ENCODE results near the gene HECW1. TPM values are rescaled to one million over a fixed set of nuclear protein-coding genes. Genes with fewer than 3 reads are reported as not detected.
"Not testable (repeated sequence)": the region's sequence is repeated elsewhere in the genome, so short reads cannot be mapped to it uniquely, and the experiment has no call there.

HECW1 gene
- total RNA-seq, 1 donor, result under 0.01 TPM

- Histone ChIP-seq H3K9me3 (ENCODE audit: low read depth, low read length) (no peaks in the 10 kb centered on the region), H3K4me3 (ENCODE audit: low read length) (no peak overlapping the region), H3K4me1 (ENCODE audit: insufficient read depth, low read length) (no peaks in the 10 kb centered on the region), H3K27me3 (ENCODE audit: insufficient read depth, low read length) (peaks cover 3% of the 10 kb centered on the region)
Observed at GRCh38 chr7:43199371-43200160, 87.1 kb downstream of the HECW1 start.

GRCh38 chr7:43201912-43202311 lies 89.5 kb downstream of the HECW1 start:
- Histone ChIP-seq H3K9me3 (ENCODE audit: low read depth, low read length) (no peaks in the 10 kb centered on the region), H3K27me3 (ENCODE audit: insufficient read depth, low read length) (peaks cover 3% of the 10 kb centered on the region), H3K4me3 (ENCODE audit: low read length) (no peak overlapping the region), H3K4me1 (ENCODE audit: insufficient read depth, low read length) (no peaks in the 10 kb centered on the region)

- Histone ChIP-seq H3K4me3 (ENCODE audit: low read length) (no peak overlapping the region), H3K9me3 (ENCODE audit: low read depth, low read length) (no peaks in the 10 kb centered on the region), H3K4me1 (ENCODE audit: insufficient read depth, low read length) (no peaks in the 10 kb centered on the region)
Observed at GRCh38 chr7:43204081-43204480, 91.6 kb downstream of the HECW1 start.

DNA sequence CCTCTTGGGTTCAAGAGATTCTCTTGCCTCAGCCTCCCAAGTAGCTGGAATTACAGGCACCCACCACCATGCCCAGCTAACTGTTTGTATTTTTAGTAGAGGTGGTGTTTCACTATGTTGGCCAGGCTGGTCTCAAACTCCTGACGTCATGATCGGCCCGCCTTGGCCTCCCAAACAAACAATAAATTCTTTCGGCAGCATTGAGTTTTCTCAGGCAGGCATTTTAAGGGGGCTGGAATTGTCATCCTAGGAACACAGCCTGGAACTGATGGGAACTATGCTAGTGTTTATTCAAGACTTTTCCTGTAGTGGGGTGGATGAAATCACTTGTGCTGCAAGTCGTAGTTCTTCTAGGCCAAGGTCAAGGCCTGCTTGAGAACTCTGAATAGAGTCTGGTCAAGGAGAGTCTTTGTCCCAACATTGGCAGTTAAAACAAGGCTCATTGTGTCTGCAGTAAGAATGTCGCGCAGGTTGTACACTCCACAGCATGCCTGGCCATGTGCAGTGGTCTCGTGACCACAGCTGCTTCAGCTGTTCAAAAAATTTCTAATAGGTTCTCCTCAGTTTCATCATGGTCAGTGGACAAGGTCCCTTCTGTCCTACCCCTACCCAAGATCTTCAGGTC lies 92.8 kb downstream of the HECW1 start:
- H3K9me3 ChIP-seq (ENCODE audit: low read depth, low read length), result no peaks in the 10 kb centered on the region
- no peak overlapping the region for H3K4me3 ChIP-seq (ENCODE audit: low read length)
- no peaks in the 10 kb centered on the region for H3K4me1 ChIP-seq (ENCODE audit: insufficient read depth, low read length)
- no peaks in the 10 kb centered on the region for H3K27me3 ChIP-seq (ENCODE audit: insufficient read depth, low read length)

More at GRCh38 chr7:43204081-43204480, 91.6 kb downstream of the HECW1 start:
- no peaks in the 10 kb centered on the region for H3K27me3 ChIP-seq (ENCODE audit: insufficient read depth, low read length)

DNA sequence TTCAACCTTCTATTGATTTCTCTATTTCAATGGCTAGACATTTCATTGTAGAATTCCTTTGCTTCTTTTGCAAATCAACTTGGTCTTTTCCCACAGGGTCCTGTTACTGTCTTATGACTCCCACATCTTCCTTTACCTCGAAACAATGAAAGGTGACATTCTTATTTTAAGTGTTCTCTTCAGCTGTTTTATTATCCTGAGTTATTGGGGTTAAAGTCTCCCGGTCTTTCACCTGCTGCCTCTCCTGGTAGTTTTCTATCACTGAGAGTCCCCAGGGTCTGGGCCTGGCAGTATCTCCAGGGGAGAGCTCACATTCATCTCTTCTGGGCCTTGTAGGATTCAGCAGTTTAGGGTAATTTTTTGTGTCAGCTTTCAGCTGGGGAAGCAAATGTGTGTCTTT lies 95.8 kb downstream of the HECW1 start:
- H3K4me3 ChIP-seq (ENCODE audit: low read length), result no peak overlapping the region
- no peaks in the 10 kb centered on the region for H3K9me3 ChIP-seq (ENCODE audit: low read depth, low read length)
- H3K27me3 ChIP-seq (ENCODE audit: insufficient read depth, low read length), result no peaks in the 10 kb centered on the region
- no peaks in the 10 kb centered on the region for H3K4me1 ChIP-seq (ENCODE audit: insufficient read depth, low read length)

- H3K4me3 ChIP-seq (ENCODE audit: low read length); H3K27me3 ChIP-seq (ENCODE audit: insufficient read depth, low read length); H3K4me1 ChIP-seq (ENCODE audit: insufficient read depth, low read length); H3K9me3 ChIP-seq (ENCODE audit: low read depth, low read length): not testable (repeated sequence)
Observed at GRCh38 chr7:43210539-43210938, 98.1 kb downstream of the HECW1 start.

- no peak overlapping the region for H3K4me3 ChIP-seq (ENCODE audit: low read length)
- H3K27me3 ChIP-seq (ENCODE audit: insufficient read depth, low read length), result no peaks in the 10 kb centered on the region
- H3K9me3 ChIP-seq (ENCODE audit: low read depth, low read length), result no peaks in the 10 kb centered on the region
- H3K4me1 ChIP-seq (ENCODE audit: insufficient read depth, low read length), result no peaks in the 10 kb centered on the region
Observed at GRCh38 chr7:43211286-43211685, 98.8 kb downstream of the HECW1 start.

DNA sequence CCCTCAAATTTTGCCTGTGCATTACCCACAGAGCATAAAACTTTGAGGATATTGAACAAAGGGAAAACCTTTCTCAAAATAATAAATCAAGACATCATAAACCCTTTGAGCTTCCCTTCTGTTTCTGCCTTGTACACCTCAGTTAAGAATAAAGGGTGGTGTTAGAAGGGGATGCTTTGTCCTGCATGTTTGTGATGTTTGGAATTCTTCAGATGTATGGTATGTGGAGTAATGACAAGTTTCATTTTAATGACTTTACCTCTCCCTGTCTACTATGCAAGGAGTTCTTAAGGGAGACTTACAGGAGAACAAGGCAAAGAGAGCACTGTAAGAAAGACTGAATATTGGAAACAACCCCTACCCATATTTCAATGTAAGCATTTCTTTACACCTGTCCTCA lies 99.2 kb downstream of the HECW1 start:
- H3K4me1 ChIP-seq (ENCODE audit: insufficient read depth, low read length), result no peaks in the 10 kb centered on the region
- no peaks in the 10 kb centered on the region for H3K27me3 ChIP-seq (ENCODE audit: insufficient read depth, low read length)
- no peaks in the 10 kb centered on the region for H3K9me3 ChIP-seq (ENCODE audit: low read depth, low read length)
- H3K4me3 ChIP-seq (ENCODE audit: low read length), result no peak overlapping the region

- no peaks in the 10 kb centered on the region for H3K9me3 ChIP-seq (ENCODE audit: low read depth, low read length)
- H3K27me3 ChIP-seq (ENCODE audit: insufficient read depth, low read length), result no peaks in the 10 kb centered on the region
- no peak overlapping the region for H3K4me3 ChIP-seq (ENCODE audit: low read length)
- no peaks in the 10 kb centered on the region for H3K4me1 ChIP-seq (ENCODE audit: insufficient read depth, low read length)
Observed at GRCh38 chr7:43212921-43213320, 100.5 kb downstream of the HECW1 start.

GRCh38 chr7:43215061-43215460 lies 102.6 kb downstream of the HECW1 start:
- Histone ChIP-seq H3K9me3 (ENCODE audit: low read depth, low read length) (no peaks in the 10 kb centered on the region), H3K27me3 (ENCODE audit: insufficient read depth, low read length) (no peaks in the 10 kb centered on the region), H3K4me3 (ENCODE audit: low read length) (no peak overlapping the region), H3K4me1 (ENCODE audit: insufficient read depth, low read length) (no peaks in the 10 kb centered on the region)

DNA sequence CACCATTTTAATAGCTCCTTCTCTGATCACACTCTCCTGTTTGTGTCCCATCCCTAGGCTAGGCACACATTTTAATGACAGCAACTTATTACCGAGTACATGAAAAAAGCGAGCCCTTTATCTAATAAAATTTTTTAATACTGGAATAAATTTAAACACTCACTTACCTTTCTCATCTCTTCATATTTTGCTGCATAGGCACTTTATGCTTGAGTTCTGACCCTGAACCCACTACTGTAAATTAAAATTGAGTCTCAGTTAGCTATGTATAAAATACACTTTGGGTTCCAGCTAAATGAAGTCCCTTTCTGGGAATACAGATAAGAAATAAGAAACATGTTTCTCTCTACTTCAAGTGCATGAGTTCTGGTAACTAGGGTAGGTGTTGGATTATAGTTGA lies 104.6 kb downstream of the HECW1 start:
- Histone ChIP-seq H3K9me3 (ENCODE audit: low read depth, low read length) (no peaks in the 10 kb centered on the region), H3K27me3 (ENCODE audit: insufficient read depth, low read length) (no peaks in the 10 kb centered on the region), H3K4me1 (ENCODE audit: insufficient read depth, low read length) (no peaks in the 10 kb centered on the region), H3K4me3 (ENCODE audit: low read length) (no peak overlapping the region)

GRCh38 chr7:43218901-43219300 lies 106.5 kb downstream of the HECW1 start:
- H3K9me3 ChIP-seq (ENCODE audit: low read depth, low read length); H3K4me1 ChIP-seq (ENCODE audit: insufficient read depth, low read length); H3K27me3 ChIP-seq (ENCODE audit: insufficient read depth, low read length); H3K4me3 ChIP-seq (ENCODE audit: low read length): not testable (repeated sequence)

- Histone ChIP-seq H3K27me3 (ENCODE audit: insufficient read depth, low read length) (no peaks in the 10 kb centered on the region), H3K4me3 (ENCODE audit: low read length) (no peak overlapping the region), H3K4me1 (ENCODE audit: insufficient read depth, low read length) (no peaks in the 10 kb centered on the region), H3K9me3 (ENCODE audit: low read depth, low read length) (no peaks in the 10 kb centered on the region)
Observed at GRCh38 chr7:43220250-43220649, 107.8 kb downstream of the HECW1 start.

DNA sequence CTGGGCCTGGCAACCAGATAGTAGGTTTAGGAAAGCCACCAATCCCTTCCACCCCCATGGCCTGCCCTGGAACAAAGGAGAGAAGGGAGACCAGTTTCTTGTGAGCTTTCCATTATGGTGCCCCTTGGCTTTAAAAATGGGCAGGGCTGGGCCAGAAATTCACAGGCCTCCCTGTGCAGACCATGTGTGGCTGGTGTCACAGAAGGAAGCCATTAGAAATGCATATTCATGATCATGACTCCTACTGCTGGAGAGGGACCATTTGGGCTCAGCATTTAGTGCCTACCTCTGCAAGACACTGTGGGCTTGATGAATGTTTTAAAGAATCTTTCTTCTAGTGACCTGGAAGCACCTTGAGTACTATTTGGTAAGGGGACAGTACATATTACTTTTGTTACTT lies 108.3 kb downstream of the HECW1 start:
- H3K27me3 ChIP-seq (ENCODE audit: insufficient read depth, low read length), result no peaks in the 10 kb centered on the region
- no peak overlapping the region for H3K4me3 ChIP-seq (ENCODE audit: low read length)
- H3K4me1 ChIP-seq (ENCODE audit: insufficient read depth, low read length), result no peaks in the 10 kb centered on the region
- no peaks in the 10 kb centered on the region for H3K9me3 ChIP-seq (ENCODE audit: low read depth, low read length)

GRCh38 chr7:43229801-43230200 lies 117.4 kb downstream of the HECW1 start:
- H3K27me3 ChIP-seq (ENCODE audit: insufficient read depth, low read length), result peaks cover 9% of the 10 kb centered on the region
- no peaks in the 10 kb centered on the region for H3K4me1 ChIP-seq (ENCODE audit: insufficient read depth, low read length)
- no peak overlapping the region for H3K4me3 ChIP-seq (ENCODE audit: low read length)
- no peaks in the 10 kb centered on the region for H3K9me3 ChIP-seq (ENCODE audit: low read depth, low read length)

GRCh38 chr7:43232366-43232765 lies 119.9 kb downstream of the HECW1 start:
- H3K4me1 ChIP-seq (ENCODE audit: insufficient read depth, low read length), result no peaks in the 10 kb centered on the region
- peaks cover 9% of the 10 kb centered on the region for H3K27me3 ChIP-seq (ENCODE audit: insufficient read depth, low read length)

More at GRCh38 chr7:43232366-43232765, 119.9 kb downstream of the HECW1 start:
- H3K9me3 ChIP-seq (ENCODE audit: low read depth, low read length), result no peaks in the 10 kb centered on the region
- no peak overlapping the region for H3K4me3 ChIP-seq (ENCODE audit: low read length)
